K562 (cell line): Measurements from ENCODE around the gene HEATR1. TPM values are rescaled to one million over a fixed set of nuclear protein-coding genes. Genes with fewer than 3 reads are reported as not detected.

Experiments
- ATAC-seq: fragments of 200-7000 bp; cut with Tn5 transposase; 3 replicates; pipeline ENCODE4 v1.9.1; 2020; ENCODE audit warnings: moderate library complexity
- BruUV-seq: library from RNA; stranded (reverse); fragments of 400-500 nt; replicated peaks from 2 replicates; lab custom pipeline; 2021; lab: Mats Ljungman, UMichigan
- CTCF ChIA-PET: fragments of 300-600 bp; formaldehyde crosslinking; extraction: SDS; loops from one replicate; lab custom pipeline; 2021; ENCODE audit warnings: low intra/inter-chr PET ratio; lab: Yijun Ruan, JAX
- POLR2A ChIA-PET: fragments of 300-600, 350-650 bp; sonication (Branson Sonifier 250); formaldehyde crosslinking; extraction: SDS; loops from one replicate; lab custom pipeline; 2021; ENCODE audit warnings: antibody characterized with exemption, inconsistent platforms; lab: Yijun Ruan, JAX
- DNase-seq, 4 experiments: peaks; one replicate each; pipeline versions ENCODE4 v3.0.0 to v3.0.0-alpha.2; 2011 to 2018; ENCODE audit warnings: low spot score in 3 of 4, mixed read lengths in 3 of 4; ENCODE audit errors: extremely low read depth in 1 of 4
- FAIRE-seq: peaks from 2 replicates; lab custom pipeline; 2011; peaks lifted over from hg19 to GRCh38; lab: Jason Lieb, UNC
- H2AFZ ChIP-seq: 2 replicates; pipeline ENCODE4 v1.6.0; 2011; ENCODE audit warnings: low read depth, low read length, control low read depth, inconsistent platforms
- H3K27ac ChIP-seq: fragments of 200-600 bp; 3 replicates; pipeline ENCODE4 v1.8.0; 2011; ENCODE audit warnings: low read depth, mild to moderate bottlenecking, control low read depth, inconsistent platforms, low read length, moderate library complexity, mixed read lengths; ENCODE audit errors: extremely low read depth
- H3K27me3 ChIP-seq, 2 experiments: fragments of 300-600 bp in 1 of 2; 2 replicates in 1 of 2; 3 replicates in 1 of 2; pipeline versions ENCODE4 v1.6.0 to v1.8.0; 2011; ENCODE audit warnings: inconsistent platforms in 2 of 2, low read length in 2 of 2, mild to moderate bottlenecking in 1 of 2, mixed read lengths in 1 of 2, moderate library complexity in 1 of 2; ENCODE audit not compliant: control insufficient read depth in 2 of 2, insufficient read depth in 2 of 2
- H3K36me3 ChIP-seq: fragments of 300-600 bp; 3 replicates; pipeline ENCODE4 v1.8.0; 2011; ENCODE audit warnings: mild to moderate bottlenecking, low read length, inconsistent platforms; ENCODE audit not compliant: control insufficient read depth, insufficient read depth
- H3K4me1 ChIP-seq, 2 experiments: fragments of 200-600 bp in 1 of 2; replicated peaks in 1 of 2; 2 replicates in 1 of 2; 3 replicates in 1 of 2; pipeline versions ENCODE4 v1.5.1 to v1.8.0; 2011; ENCODE audit warnings: inconsistent platforms in 2 of 2, low read length in 2 of 2, mild to moderate bottlenecking in 1 of 2, mixed read lengths in 1 of 2, moderate library complexity in 1 of 2; ENCODE audit not compliant: control insufficient read depth in 2 of 2, insufficient read depth in 2 of 2
- H3K4me2 ChIP-seq: 2 replicates; pipeline ENCODE4 v1.6.1; 2011; ENCODE audit warnings: low read length, control low read depth, inconsistent platforms, mixed read lengths; ENCODE audit not compliant: insufficient read depth
- H3K4me3 ChIP-seq: fragments of 200-600 bp; sonication (generic), shearing (Covaris generic); 2 replicates; pipeline ENCODE4 v1.5.1; 2016; ENCODE audit warnings: control low read depth, inconsistent platforms
- H3K79me2 ChIP-seq: fragments of 200-600 bp; 3 replicates; pipeline ENCODE4 v1.8.0; 2011; ENCODE audit warnings: low read length, inconsistent platforms; ENCODE audit not compliant: control insufficient read depth, insufficient read depth
- H3K9ac ChIP-seq, 2 experiments: 2 replicates each; pipeline versions ENCODE4 v1.6.0 to v1.6.1; 2011; ENCODE audit warnings: low read depth in 2 of 2, low read length in 2 of 2, control low read depth in 1 of 2, inconsistent platforms in 1 of 2, mild to moderate bottlenecking in 1 of 2, mixed read lengths in 1 of 2; ENCODE audit not compliant: insufficient read depth in 1 of 2
- H3K9me1 ChIP-seq: one replicate; pipeline ENCODE4 v1.6.0; 2011; ENCODE audit warnings: inconsistent platforms, mild to moderate bottlenecking, low read length, moderate library complexity; ENCODE audit not compliant: control insufficient read depth, insufficient read depth
- H3K9me3 ChIP-seq: replicated peaks from 2 replicates; pipeline ENCODE4 v1.5.1; 2011; ENCODE audit warnings: low read depth, low read length, inconsistent platforms; ENCODE audit not compliant: control insufficient read depth, insufficient read depth
- H4K20me1 ChIP-seq: replicated peaks from 2 replicates; pipeline ENCODE4 v1.6.1; 2011; ENCODE audit warnings: low read length, inconsistent platforms, mixed read lengths; ENCODE audit not compliant: control insufficient read depth, insufficient read depth
- CAMTA2 ChIP-seq: fragments of 250-450 bp; sonication (Bioruptor Pico); conservative IDR thresholded peaks from 2 replicates; pipeline ENCODE4 v1.5.1; 2022
- COPS2 ChIP-seq: fragments of 450-650 bp; conservative IDR thresholded peaks from 2 replicates; pipeline ENCODE4 v1.6.1; 2016; ENCODE audit warnings: mild to moderate bottlenecking, moderate library complexity
- EP300 ChIP-seq: IDR thresholded peaks from 2 replicates; pipeline ENCODE4 v1.6.1; 2012; ENCODE audit warnings: low read length, improper control_type of control experiment
- FOXK1 ChIP-seq: sonication (generic); formaldehyde crosslinking; IDR thresholded peaks from 2 replicates; pipeline ENCODE4 v1.8.0; 2022; ENCODE audit warnings: missing genetic modification reagents, mild to moderate bottlenecking, borderline replicate concordance
- HDGF ChIP-seq: fragments of 450-650 bp; IDR thresholded peaks from 2 replicates; pipeline ENCODE4 v1.6.1; 2016
- KHSRP ChIP-seq: fragments of 450-650 bp; IDR thresholded peaks from 2 replicates; pipeline ENCODE4 v1.6.1; 2017
- MEF2A ChIP-seq: IDR thresholded peaks from 2 replicates; pipeline ENCODE4 v1.6.1; 2011; ENCODE audit warnings: low read depth, mild to moderate bottlenecking, low read length, moderate library complexity; ENCODE audit not compliant: control insufficient read depth
- ZNF384 ChIP-seq: IDR thresholded peaks from 2 replicates; pipeline ENCODE4 v1.6.1; 2012; ENCODE audit warnings: low read depth, low read length, improper control_type of control experiment
- WGBS: fragments of 100-300 bp; shearing (Covaris generic); methylation state at CpG from one replicate; pipeline ENCODE4 v1.1.6; 2016; ENCODE audit warnings: low coverage, mixed read lengths; ENCODE audit not compliant: insufficient coverage; ENCODE audit errors: missing lambda C conversion rate; 5-methylcytosine and 5-hydroxymethylcytosine counted together
- in situ Hi-C: fragments of 300-500 bp; cut with MboI; formaldehyde crosslinking; loops from 4 replicates; pipeline ENCODE4 v1.15.0; 2018; ENCODE audit warnings: inconsistent platforms, mixed read lengths
- intact Hi-C: fragments of 100-400 bp; cut with micrococcal nuclease; formaldehyde crosslinking; loops from 2 replicates; pipeline ENCODE4 v1.14.2; 2022
- polyA plus RNA-seq, 8 experiments: library from polyadenylated mRNA; depleted of rRNA in 4 of 8; stranded (reverse) in 5 of 8; unstranded in 3 of 8; fragments of >200 nt; fragmentation: Nextera tagmentation in 2 of 8; fragmentation: Illumina TruSeq in 1 of 8; extraction: Ambion mirVana in 2 of 8; extraction: Trizol in 1 of 8; gene quantifications; 2 replicates each; pipeline versions ENCODE4 v1.2.1 to v1.2.3, GENCODE V29; 2011 to 2014; ENCODE audit warnings: inconsistent platforms in 1 of 8, missing spikeins in 1 of 8
- total RNA-seq, 7 experiments: library from RNA; depleted of rRNA in 6 of 7; stranded (reverse); fragments of >200 nt in 6 of 7; fragmentation: Illumina TruSeq in 2 of 7; extraction: Trizol in 2 of 7; gene quantifications; 2 replicates each; pipeline versions ENCODE4 v1.2.1 to v1.2.3, GENCODE V29; 2011 to 2021; ENCODE audit warnings: low replicate concordance in 1 of 7
- TF ChIP-seq, protein P1 (sequence below), 3 experiments: fragments of 200-800 bp in 1 of 3; fragments of 250-450 bp in 1 of 3; fragments of 450-650 bp in 1 of 3; sonication (Bioruptor Pico) in 1 of 3; sonication (Bioruptor generic) in 1 of 3; formaldehyde crosslinking in 1 of 3; IDR thresholded peaks; 2 replicates each; pipeline versions ENCODE4 v1.6.1 to v1.8.0; 2016 to 2022; ENCODE audit warnings: mild to moderate bottlenecking in 2 of 3, missing genetic modification characterization in 2 of 3, missing compliant biosample characterization in 1 of 3, moderate library complexity in 1 of 3
- TF ChIP-seq, protein P2 (sequence below): fragments of 450-650 bp; formaldehyde crosslinking; IDR thresholded peaks from 2 replicates; pipeline ENCODE4 v1.4.0; 2020; ENCODE audit warnings: mild to moderate bottlenecking, moderate library complexity

HEATR1 gene
- total and polyA plus RNA-seq, 9 of the 15 experiments (the other 6 are each of a cell fraction or from before 2014, with no cell fraction given): 28.3 to 108 (median 50.9) TPM

DNA sequence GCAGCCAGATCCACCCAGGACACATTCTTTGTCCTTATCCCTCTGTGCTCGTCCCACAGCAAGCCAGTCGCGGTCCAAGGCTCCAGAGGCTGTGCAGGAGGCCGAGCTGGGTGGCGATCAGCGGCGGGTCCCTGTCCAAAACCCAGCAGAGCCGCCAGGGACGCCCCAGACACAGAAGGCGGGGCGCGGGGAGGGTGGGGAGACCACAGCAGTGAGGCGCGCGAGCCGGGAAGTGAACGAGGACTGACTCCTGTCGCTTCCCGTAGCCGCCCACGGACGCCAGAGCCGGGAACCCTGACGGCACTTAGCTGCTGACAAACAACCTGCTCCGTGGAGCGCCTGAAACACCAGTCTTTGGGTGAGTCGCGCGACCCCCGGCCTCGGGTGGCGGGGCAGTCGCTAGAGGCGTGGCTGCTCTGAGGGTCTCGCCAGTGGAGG is 80.6 kb downstream of the HEATR1 start, which contains the start of gene LGALS8 (continued):
- TF ChIP-seq CAMTA2: no peak
- TF ChIP-seq KHSRP: no peak
- TF ChIP-seq, all 486 proteins: peak for 95

DNA sequence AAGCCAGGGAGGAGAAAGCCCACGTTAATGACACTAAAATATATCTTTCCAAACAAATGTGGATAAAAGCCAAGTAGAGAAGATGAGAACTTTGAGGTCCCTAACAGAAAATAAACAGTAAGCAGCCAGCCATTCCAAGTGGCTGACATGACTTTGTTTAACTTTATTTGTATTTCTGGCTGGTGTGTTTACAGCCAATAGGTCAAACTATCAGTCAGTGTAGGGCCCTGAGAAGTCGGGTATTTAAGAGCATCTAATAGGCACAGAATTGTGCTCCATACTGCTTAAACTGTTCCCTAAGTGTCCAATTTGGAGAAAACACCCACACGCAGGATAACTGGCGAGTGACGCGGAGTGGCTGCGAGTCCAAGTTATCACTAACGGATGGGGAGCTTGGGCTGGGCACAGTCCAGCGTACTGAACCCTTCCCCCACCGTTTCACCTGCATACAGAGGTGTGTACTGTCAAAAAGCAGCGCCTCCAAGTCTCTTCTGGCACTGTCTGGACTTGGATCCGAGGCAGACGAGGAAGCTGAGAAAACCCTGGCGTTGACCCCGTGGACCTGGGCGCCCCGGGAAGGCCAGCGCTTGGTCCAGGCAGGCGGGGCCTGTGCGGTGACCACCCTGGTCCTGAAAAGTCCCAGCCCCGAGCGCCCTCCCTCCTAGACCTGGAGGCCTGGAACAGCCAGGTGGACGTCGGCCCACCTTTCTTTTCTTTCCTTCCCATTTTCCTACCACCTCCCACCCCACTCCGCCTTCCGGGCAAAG is 81.2 kb downstream of the HEATR1 start:
- peak overlapping the region; percentile 85 to 96 for H3K9ac ChIP-seq
- ATAC-seq: peak; percentile 25
- intact Hi-C loops (no loop called here), in situ Hi-C loops (no loop called here)
- peak overlapping the region; percentile 95 for H3K4me2 ChIP-seq
- WGBS: 72% methylated on average over 26 of the region's 26 CpGs
- peak overlapping the region; percentile 79 for H3K27ac ChIP-seq
- peaks cover 6 to 13% of the 10 kb centered on the region in 2 experiments; a peak in 4 of 5 replicates for H3K4me1 ChIP-seq
- H3K9me3 ChIP-seq: no peaks in the 10 kb centered on the region
- H3K79me2 ChIP-seq: peaks cover 22% of the 10 kb centered on the region
- POLR2A ChIA-PET: interaction anchor here (0.6 to 1.1 kb wide), 6 partner anchors 13 to 423 kb away, joined by 3 to 4 read pairs (median 3); no protein-coding TSS in a partner anchor
- peaks cover 16% of the 10 kb centered on the region for H3K36me3 ChIP-seq
- H3K9me1 ChIP-seq: no peaks in the 10 kb centered on the region
- no TSS peak for BruUV-seq
- CTCF ChIA-PET: no interaction called here
- H2AFZ ChIP-seq: peak overlapping the region; percentile 97
- no peak for FAIRE-seq
- no peaks in the 10 kb centered on the region for H3K27me3 ChIP-seq
- H4K20me1 ChIP-seq: no peaks in the 10 kb centered on the region
- peak overlapping the region; percentile 91 for H3K4me3 ChIP-seq
- peak in 1 of 4 experiments; percentile 22 for DNase-seq
- TF ChIP-seq, protein P1, sequence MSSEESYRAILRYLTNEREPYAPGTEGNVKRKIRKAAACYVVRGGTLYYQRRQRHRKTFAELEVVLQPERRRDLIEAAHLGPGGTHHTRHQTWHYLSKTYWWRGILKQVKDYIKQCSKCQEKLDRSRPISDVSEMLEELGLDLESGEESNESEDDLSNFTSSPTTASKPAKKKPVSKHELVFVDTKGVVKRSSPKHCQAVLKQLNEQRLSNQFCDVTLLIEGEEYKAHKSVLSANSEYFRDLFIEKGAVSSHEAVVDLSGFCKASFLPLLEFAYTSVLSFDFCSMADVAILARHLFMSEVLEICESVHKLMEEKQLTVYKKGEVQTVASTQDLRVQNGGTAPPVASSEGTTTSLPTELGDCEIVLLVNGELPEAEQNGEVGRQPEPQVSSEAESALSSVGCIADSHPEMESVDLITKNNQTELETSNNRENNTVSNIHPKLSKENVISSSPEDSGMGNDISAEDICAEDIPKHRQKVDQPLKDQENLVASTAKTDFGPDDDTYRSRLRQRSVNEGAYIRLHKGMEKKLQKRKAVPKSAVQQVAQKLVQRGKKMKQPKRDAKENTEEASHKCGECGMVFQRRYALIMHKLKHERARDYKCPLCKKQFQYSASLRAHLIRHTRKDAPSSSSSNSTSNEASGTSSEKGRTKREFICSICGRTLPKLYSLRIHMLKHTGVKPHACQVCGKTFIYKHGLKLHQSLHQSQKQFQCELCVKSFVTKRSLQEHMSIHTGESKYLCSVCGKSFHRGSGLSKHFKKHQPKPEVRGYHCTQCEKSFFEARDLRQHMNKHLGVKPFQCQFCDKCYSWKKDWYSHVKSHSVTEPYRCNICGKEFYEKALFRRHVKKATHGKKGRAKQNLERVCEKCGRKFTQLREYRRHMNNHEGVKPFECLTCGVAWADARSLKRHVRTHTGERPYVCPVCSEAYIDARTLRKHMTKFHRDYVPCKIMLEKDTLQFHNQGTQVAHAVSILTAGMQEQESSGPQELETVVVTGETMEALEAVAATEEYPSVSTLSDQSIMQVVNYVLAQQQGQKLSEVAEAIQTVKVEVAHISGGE (CRISPR knock-in tag; IDR thresholded peaks at IDR 0.05): 0 out of 6 replicates have a peak, but pooled peaks of 1 of the 3 experiments have one; percentile 6
- TF ChIP-seq, protein P2, sequence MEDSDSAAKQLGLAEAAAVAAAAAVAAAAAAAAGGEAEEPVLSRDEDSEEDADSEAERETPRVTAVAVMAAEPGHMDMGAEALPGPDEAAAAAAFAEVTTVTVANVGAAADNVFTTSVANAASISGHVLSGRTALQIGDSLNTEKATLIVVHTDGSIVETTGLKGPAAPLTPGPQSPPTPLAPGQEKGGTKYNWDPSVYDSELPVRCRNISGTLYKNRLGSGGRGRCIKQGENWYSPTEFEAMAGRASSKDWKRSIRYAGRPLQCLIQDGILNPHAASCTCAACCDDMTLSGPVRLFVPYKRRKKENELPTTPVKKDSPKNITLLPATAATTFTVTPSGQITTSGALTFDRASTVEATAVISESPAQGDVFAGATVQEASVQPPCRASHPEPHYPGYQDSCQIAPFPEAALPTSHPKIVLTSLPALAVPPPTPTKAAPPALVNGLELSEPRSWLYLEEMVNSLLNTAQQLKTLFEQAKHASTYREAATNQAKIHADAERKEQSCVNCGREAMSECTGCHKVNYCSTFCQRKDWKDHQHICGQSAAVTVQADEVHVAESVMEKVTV: no peak
- TF ChIP-seq EP300 (no peak), MEF2A (no peak), ZNF384 (no peak), HDGF (0 out of 2 replicates have a peak, but pooled peaks have one; percentile 71), FOXK1 (CRISPR knock-in tag) (no peak), COPS2 (no peak)
